K562 (cell line): Measurements from ENCODE around the gene HELB. TPM values are rescaled to one million over a fixed set of nuclear protein-coding genes. Genes with fewer than 3 reads are reported as not detected.

Experiments
- AFF1 ChIP-seq, 2 experiments: fragments of 450-650 bp; IDR thresholded peaks; 2 replicates each; pipeline ENCODE4 v1.6.1; 2018; ENCODE audit warnings: mild to moderate bottlenecking in 2 of 2, low read depth in 1 of 2; ENCODE audit not compliant: partially characterized antibody in 2 of 2
- ATF1 ChIP-seq, 2 experiments: fragments of 450-650 bp in 1 of 2; IDR thresholded peaks; 2 replicates each; pipeline ENCODE4 v1.6.1; 2016; ENCODE audit warnings: missing compliant biosample characterization in 1 of 2, missing genetic modification characterization in 1 of 2
- BHLHE40 ChIP-seq: IDR thresholded peaks from 2 replicates; pipeline ENCODE4 v1.6.1; 2011; ENCODE audit warnings: low read length, improper control_type of control experiment
- DPF2 ChIP-seq: fragments of 450-650 bp; IDR thresholded peaks from 2 replicates; pipeline ENCODE4 v1.6.1; 2016
- GABPA ChIP-seq: fragments of 200-800 bp; sonication (Bioruptor generic); conservative IDR thresholded peaks from 2 replicates; pipeline ENCODE4 v1.6.1; 2016; ENCODE audit warnings: low read depth, missing genetic modification characterization, missing compliant biosample characterization
- GATAD2B ChIP-seq: fragments of 450-650 bp; IDR thresholded peaks from 2 replicates; pipeline ENCODE4 v1.6.1; 2017; ENCODE audit warnings: mild to moderate bottlenecking, borderline replicate concordance
- HDAC2 ChIP-seq: fragments of 450-650 bp; IDR thresholded peaks from 2 replicates; pipeline ENCODE4 v1.6.1; 2016; ENCODE audit warnings: mild to moderate bottlenecking
- MBD2 ChIP-seq: sonication (generic); IDR thresholded peaks from 2 replicates; pipeline ENCODE4 v1.6.1; 2016; ENCODE audit warnings: low read depth, borderline replicate concordance
- NCOA4 ChIP-seq: fragments of 450-650 bp; IDR thresholded peaks from 2 replicates; pipeline ENCODE4 v1.6.1; 2018; ENCODE audit warnings: mild to moderate bottlenecking; ENCODE audit not compliant: partially characterized antibody
- POLR2B ChIP-seq: fragments of 450-650 bp; IDR thresholded peaks from 2 replicates; pipeline ENCODE4 v1.6.1; 2018; ENCODE audit warnings: low read depth; ENCODE audit not compliant: partially characterized antibody
- SMARCA4 ChIP-seq: fragments of 450-650 bp; IDR thresholded peaks from 2 replicates; pipeline ENCODE4 v1.6.1; 2016
- SOX6 ChIP-seq: fragments of 450-650 bp; IDR thresholded peaks from 2 replicates; pipeline ENCODE4 v1.6.1; 2014; ENCODE audit warnings: mild to moderate bottlenecking
- SRF ChIP-seq, 2 experiments: fragments of 250-450, 450-650 bp in 1 of 2; sonication (Bioruptor Pico) in 1 of 2; sonication (generic) in 1 of 2; formaldehyde crosslinking; IDR thresholded peaks; 2 replicates each; pipeline versions ENCODE4 v1.5.0 to v1.5.1; 2020 to 2022; ENCODE audit warnings: mild to moderate bottlenecking in 1 of 2, missing genetic modification reagents in 1 of 2
- TARDBP ChIP-seq: fragments of 450-650 bp; IDR thresholded peaks from 2 replicates; pipeline ENCODE4 v1.6.1; 2016
- THAP12 ChIP-seq: fragments of 250-450 bp; sonication (Bioruptor Pico); IDR thresholded peaks from 2 replicates; pipeline ENCODE4 v1.9.0; 2021; ENCODE audit warnings: mild to moderate bottlenecking, inconsistent platforms
- TOE1 ChIP-seq, 2 experiments: fragments of 450-650 bp in 1 of 2; sonication (generic) in 1 of 2; formaldehyde crosslinking in 1 of 2; IDR thresholded peaks; 2 replicates each; pipeline versions ENCODE4 v1.7.1 to v1.8.0; 2016 to 2022; ENCODE audit warnings: borderline replicate concordance in 2 of 2, mild to moderate bottlenecking in 2 of 2, antibody characterized with exemption in 1 of 2, inconsistent platforms in 1 of 2, low read depth in 1 of 2, missing genetic modification reagents in 1 of 2, moderate library complexity in 1 of 2
- U2AF1 ChIP-seq: fragments of 200-400 bp; formaldehyde crosslinking; optimal IDR thresholded peaks from 2 replicates; pipeline ENCODE3; 2017; ENCODE audit warnings: mild to moderate bottlenecking, low read depth, low read length, moderate library complexity
- ZC3H8 ChIP-seq: fragments of 450-650 bp; IDR thresholded peaks from 2 replicates; pipeline ENCODE4 v1.6.1; 2017
- ZNF384 ChIP-seq: IDR thresholded peaks from 2 replicates; pipeline ENCODE4 v1.6.1; 2012; ENCODE audit warnings: low read depth, low read length, improper control_type of control experiment
- polyA plus RNA-seq, 8 experiments: library from polyadenylated mRNA; depleted of rRNA in 4 of 8; stranded (reverse) in 5 of 8; unstranded in 3 of 8; fragments of >200 nt; fragmentation: Nextera tagmentation in 2 of 8; fragmentation: Illumina TruSeq in 1 of 8; extraction: Ambion mirVana in 2 of 8; extraction: Trizol in 1 of 8; gene quantifications; 2 replicates each; pipeline versions ENCODE4 v1.2.1 to v1.2.3, GENCODE V29; 2011 to 2014; ENCODE audit warnings: inconsistent platforms in 1 of 8, missing spikeins in 1 of 8
- total RNA-seq, 7 experiments: library from RNA; depleted of rRNA in 6 of 7; stranded (reverse); fragments of >200 nt in 6 of 7; fragmentation: Illumina TruSeq in 2 of 7; extraction: Trizol in 2 of 7; gene quantifications; 2 replicates each; pipeline versions ENCODE4 v1.2.1 to v1.2.3, GENCODE V29; 2011 to 2021; ENCODE audit warnings: low replicate concordance in 1 of 7
- TF ChIP-seq, protein P1 (sequence below): sonication (generic); formaldehyde crosslinking; IDR thresholded peaks from 2 replicates; pipeline ENCODE4 v1.8.0; 2022; ENCODE audit warnings: mild to moderate bottlenecking, missing genetic modification reagents

The HELB gene
- total and polyA plus RNA-seq, 9 of the 15 experiments (the other 6 are each of a cell fraction or from before 2014, with no cell fraction given): 0.74 to 7.6 (median 2.4) TPM

- peak; percentile 49; the same call in 1 of the 2 replicates for TF ChIP-seq TOE1 (IDR thresholded peaks at IDR 0.05; ENCODE audit: borderline replicate concordance)
- no peak for TF ChIP-seq TOE1 (CRISPR knock-in tag; IDR thresholded peaks at IDR 0.05; ENCODE audit: borderline replicate concordance, low read depth)
- TF ChIP-seq HDAC2: peak; percentile 55; the same call in 1 of the 2 replicates
- TF ChIP-seq GABPA: peak; percentile 80
- TF ChIP-seq SRF (CRISPR knock-in tag; IDR thresholded peaks at IDR 0.05): 0 out of 4 replicates have a peak, but pooled peaks of 1 of the 2 experiments have one; percentile 27
- peak; percentile 87 for TF ChIP-seq POLR2B
- no peak for TF ChIP-seq ZC3H8
- TF ChIP-seq ATF1 (CRISPR knock-in tag; IDR thresholded peaks at IDR 0.05): no peak
- TF ChIP-seq ATF1 (tag; IDR thresholded peaks at IDR 0.05): peak; percentile 66
- no peak for TF ChIP-seq ZNF384
- TF ChIP-seq DPF2: peak; percentile 59
- TF ChIP-seq U2AF1: no peak
- TF ChIP-seq THAP12: peak; percentile 71; the same call in 1 of the 2 replicates
- TF ChIP-seq SMARCA4: peak; percentile 23; the same call in 1 of the 2 replicates
- TF ChIP-seq, protein P1, sequence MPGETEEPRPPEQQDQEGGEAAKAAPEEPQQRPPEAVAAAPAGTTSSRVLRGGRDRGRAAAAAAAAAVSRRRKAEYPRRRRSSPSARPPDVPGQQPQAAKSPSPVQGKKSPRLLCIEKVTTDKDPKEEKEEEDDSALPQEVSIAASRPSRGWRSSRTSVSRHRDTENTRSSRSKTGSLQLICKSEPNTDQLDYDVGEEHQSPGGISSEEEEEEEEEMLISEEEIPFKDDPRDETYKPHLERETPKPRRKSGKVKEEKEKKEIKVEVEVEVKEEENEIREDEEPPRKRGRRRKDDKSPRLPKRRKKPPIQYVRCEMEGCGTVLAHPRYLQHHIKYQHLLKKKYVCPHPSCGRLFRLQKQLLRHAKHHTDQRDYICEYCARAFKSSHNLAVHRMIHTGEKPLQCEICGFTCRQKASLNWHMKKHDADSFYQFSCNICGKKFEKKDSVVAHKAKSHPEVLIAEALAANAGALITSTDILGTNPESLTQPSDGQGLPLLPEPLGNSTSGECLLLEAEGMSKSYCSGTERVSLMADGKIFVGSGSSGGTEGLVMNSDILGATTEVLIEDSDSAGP (CRISPR knock-in tag): no peak
- TF ChIP-seq AFF1 (IDR thresholded peaks at IDR 0.05; ENCODE audit: low read depth in 1 of 2, partially characterized antibody in 2 of 2): peak in 1 of 2 experiments; percentile 36
- 0 out of 2 replicates have a peak, but pooled peaks have one; percentile 25 for TF ChIP-seq BHLHE40
- TF ChIP-seq MBD2: peak; percentile 24; the same call in 1 of the 2 replicates
- TF ChIP-seq SOX6: no peak
- TF ChIP-seq TARDBP: 0 out of 2 replicates have a peak, but pooled peaks have one; percentile 23
- no peak for TF ChIP-seq GATAD2B
- TF ChIP-seq NCOA4: no peak
Observed at GRCh38 chr12:66301944-66302826, at the start of gene HELB (continued).
